ENCODE measurements around the gene LAMA4. TPM values are rescaled to one million over a fixed set of nuclear protein-coding genes. Genes with fewer than 3 reads are reported as not detected.

Gene LAMA4
- total RNA-seq, 1 experiment from 2014 or later, result not detected

DNA sequence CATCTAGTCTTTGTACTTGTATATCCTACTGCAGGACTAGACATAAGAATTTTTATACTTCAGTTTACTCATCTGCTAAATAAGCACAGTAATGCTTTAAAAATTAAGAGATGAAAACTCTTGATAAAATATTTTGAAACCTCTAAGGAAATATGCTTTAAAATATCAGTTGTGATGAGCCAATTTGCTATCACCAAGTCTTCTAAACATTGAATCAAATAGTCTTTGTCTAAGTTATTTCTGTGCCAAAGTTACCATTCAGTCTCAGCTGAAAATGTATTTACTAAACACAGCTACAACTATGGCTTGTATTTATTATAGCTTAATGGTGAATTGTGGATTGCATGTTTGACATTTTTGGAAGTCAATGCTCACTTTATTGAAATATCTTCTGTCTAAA, 46.5 kb upstream of the LAMA4 start:
- no peak for DNase-seq
- Mint-ChIP-seq H3K36me3 (ENCODE audit: insufficient read depth, unreplicated experiment) (no peaks in the 10 kb centered on the region), H3K4me3 (ENCODE audit: unreplicated experiment) (no peak overlapping the region), H3K27me3 (ENCODE audit: insufficient read depth, unreplicated experiment) (peaks cover 15% of the 10 kb centered on the region), H3K27ac (ENCODE audit: unreplicated experiment) (no peak overlapping the region), H3K4me1 (ENCODE audit: low read depth, unreplicated experiment) (no peaks in the 10 kb centered on the region), H3K9me3 (ENCODE audit: unreplicated experiment) (no peaks in the 10 kb centered on the region)
- ChIA-PET POLR2A (no interaction called here), CTCF (no interaction called here)
- Histone ChIP-seq H3K9me3 (no peaks in the 10 kb centered on the region), H3K27me3 (replicated peaks; ENCODE audit: control insufficient read depth, insufficient read depth, low read length) (no peaks in the 10 kb centered on the region), H3K36me3 (ENCODE audit: control insufficient read depth, insufficient read depth, low read length) (no peaks in the 10 kb centered on the region), H3K4me3 (ENCODE audit: low read depth, low read length) (no peak overlapping the region), H3K4me1 (no peaks in the 10 kb centered on the region)
- no TSS peak for BruUV-seq (replicated peaks)
- TF ChIP-seq, protein P1, sequence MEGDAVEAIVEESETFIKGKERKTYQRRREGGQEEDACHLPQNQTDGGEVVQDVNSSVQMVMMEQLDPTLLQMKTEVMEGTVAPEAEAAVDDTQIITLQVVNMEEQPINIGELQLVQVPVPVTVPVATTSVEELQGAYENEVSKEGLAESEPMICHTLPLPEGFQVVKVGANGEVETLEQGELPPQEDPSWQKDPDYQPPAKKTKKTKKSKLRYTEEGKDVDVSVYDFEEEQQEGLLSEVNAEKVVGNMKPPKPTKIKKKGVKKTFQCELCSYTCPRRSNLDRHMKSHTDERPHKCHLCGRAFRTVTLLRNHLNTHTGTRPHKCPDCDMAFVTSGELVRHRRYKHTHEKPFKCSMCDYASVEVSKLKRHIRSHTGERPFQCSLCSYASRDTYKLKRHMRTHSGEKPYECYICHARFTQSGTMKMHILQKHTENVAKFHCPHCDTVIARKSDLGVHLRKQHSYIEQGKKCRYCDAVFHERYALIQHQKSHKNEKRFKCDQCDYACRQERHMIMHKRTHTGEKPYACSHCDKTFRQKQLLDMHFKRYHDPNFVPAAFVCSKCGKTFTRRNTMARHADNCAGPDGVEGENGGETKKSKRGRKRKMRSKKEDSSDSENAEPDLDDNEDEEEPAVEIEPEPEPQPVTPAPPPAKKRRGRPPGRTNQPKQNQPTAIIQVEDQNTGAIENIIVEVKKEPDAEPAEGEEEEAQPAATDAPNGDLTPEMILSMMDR (IDR thresholded peaks at IDR 0.05; ENCODE audit: insufficient read depth in 1 of 2, low read depth in 1 of 2, low read length in 1 of 2, severe bottlenecking in 1 of 2, unreplicated experiment in 1 of 2), result no peak
- intact Hi-C loops (cut with micrococcal nuclease; ENCODE audit: unreplicated experiment), result no loop called here

DNA sequence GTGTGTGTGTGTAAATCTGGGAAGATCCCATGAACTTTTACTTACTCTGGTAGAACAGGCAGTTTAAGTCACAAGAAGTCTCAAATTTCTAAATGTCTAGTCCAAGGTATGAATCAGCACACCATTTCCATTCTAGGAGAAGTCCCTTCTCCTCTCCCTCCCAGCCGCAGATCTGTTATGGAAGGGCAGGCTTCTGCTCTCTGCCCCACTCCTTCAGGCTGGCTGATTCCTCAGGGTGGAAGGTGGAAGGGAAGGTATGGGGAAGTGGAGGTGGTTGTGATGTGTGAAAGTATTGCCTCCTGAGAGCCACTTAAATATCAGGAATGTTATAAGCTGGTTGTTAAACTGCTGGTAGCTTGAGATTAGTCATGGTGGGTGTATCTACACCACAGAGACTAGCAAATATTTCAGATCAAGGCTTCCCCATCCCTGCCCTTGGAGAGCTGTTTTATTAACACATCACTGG, 44.5 kb upstream of the LAMA4 start:
- Mint-ChIP-seq H3K4me3 (ENCODE audit: unreplicated experiment) (no peak overlapping the region), H3K27ac (ENCODE audit: unreplicated experiment) (no peak overlapping the region), H3K4me1 (ENCODE audit: low read depth, unreplicated experiment) (no peaks in the 10 kb centered on the region), H3K9me3 (ENCODE audit: unreplicated experiment) (no peaks in the 10 kb centered on the region), H3K36me3 (ENCODE audit: insufficient read depth, unreplicated experiment) (no peaks in the 10 kb centered on the region), H3K27me3 (ENCODE audit: insufficient read depth, unreplicated experiment) (peaks cover 17% of the 10 kb centered on the region)
- Histone ChIP-seq H3K4me1 (no peaks in the 10 kb centered on the region), H3K4me3 (ENCODE audit: low read depth, low read length) (no peak overlapping the region), H3K9me3 (no peaks in the 10 kb centered on the region), H3K36me3 (ENCODE audit: control insufficient read depth, insufficient read depth, low read length) (no peaks in the 10 kb centered on the region), H3K27me3 (replicated peaks; ENCODE audit: control insufficient read depth, insufficient read depth, low read length) (no peaks in the 10 kb centered on the region)
- TF ChIP-seq, protein P1 (IDR thresholded peaks at IDR 0.05; ENCODE audit: insufficient read depth in 1 of 2, low read depth in 1 of 2, low read length in 1 of 2, severe bottlenecking in 1 of 2, unreplicated experiment in 1 of 2), result no peak
- intact Hi-C loops (cut with micrococcal nuclease; ENCODE audit: unreplicated experiment), result no loop called here
- no TSS peak for BruUV-seq (replicated peaks)
- no peak for DNase-seq
- CTCF ChIA-PET, result no interaction called here
- POLR2A ChIA-PET, result no interaction called here

DNA sequence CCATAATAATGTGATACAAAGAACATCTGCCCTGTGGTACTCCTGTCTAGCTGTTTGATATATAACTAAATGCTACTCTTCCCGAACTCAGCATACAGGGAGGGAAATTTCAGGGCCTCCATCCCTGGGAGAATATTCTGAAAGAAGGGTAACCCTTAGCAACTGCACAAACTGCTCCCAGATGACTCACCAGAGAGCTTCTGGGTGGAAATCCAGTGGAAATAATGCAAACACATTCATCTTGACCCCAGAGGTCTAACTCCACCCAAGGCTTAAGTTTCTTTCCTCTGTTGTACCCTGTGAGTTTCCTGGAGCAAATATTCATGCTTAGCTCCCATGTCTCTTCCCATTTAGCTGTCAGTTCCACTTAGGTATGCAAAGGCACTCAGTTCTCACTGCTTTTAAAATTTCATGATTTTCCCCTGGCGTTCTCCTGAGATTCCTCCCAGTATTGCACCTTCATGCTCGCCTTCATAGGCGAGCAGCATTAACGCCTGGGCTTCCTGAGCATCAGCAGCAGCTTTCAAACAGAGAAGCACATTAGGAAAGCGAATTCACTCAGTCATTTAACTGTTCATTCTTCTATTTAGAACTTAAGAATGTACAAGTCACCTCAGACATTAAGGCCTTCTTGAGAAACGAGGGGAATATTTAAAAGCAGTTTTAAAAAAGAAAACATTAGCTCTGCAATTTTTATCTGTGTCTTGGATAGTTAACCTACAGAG, 43.8 kb upstream of the LAMA4 start:
- Histone ChIP-seq H3K4me3 (ENCODE audit: low read depth, low read length) (no peak overlapping the region), H3K9me3 (no peaks in the 10 kb centered on the region), H3K4me1 (no peaks in the 10 kb centered on the region), H3K27me3 (replicated peaks; ENCODE audit: control insufficient read depth, insufficient read depth, low read length) (no peaks in the 10 kb centered on the region), H3K36me3 (ENCODE audit: control insufficient read depth, insufficient read depth, low read length) (no peaks in the 10 kb centered on the region)
- Mint-ChIP-seq H3K4me3 (ENCODE audit: unreplicated experiment) (no peak overlapping the region), H3K36me3 (ENCODE audit: insufficient read depth, unreplicated experiment) (no peaks in the 10 kb centered on the region), H3K27ac (ENCODE audit: unreplicated experiment) (no peak overlapping the region), H3K27me3 (ENCODE audit: insufficient read depth, unreplicated experiment) (peaks cover 17% of the 10 kb centered on the region), H3K4me1 (ENCODE audit: low read depth, unreplicated experiment) (no peaks in the 10 kb centered on the region), H3K9me3 (ENCODE audit: unreplicated experiment) (no peaks in the 10 kb centered on the region)
- BruUV-seq (replicated peaks), result no TSS peak
- TF ChIP-seq, protein P1 (IDR thresholded peaks at IDR 0.05; ENCODE audit: insufficient read depth in 1 of 2, low read depth in 1 of 2, low read length in 1 of 2, severe bottlenecking in 1 of 2, unreplicated experiment in 1 of 2), result no peak
- intact Hi-C loops (cut with micrococcal nuclease; ENCODE audit: unreplicated experiment), result no loop called here
- DNase-seq, result no peak
- POLR2A ChIA-PET, result no interaction called here
- CTCF ChIA-PET, result no interaction called here

Data from Caco-2 (cell line).